Adrenal gland (tissue), 5 donors: ENCODE measurements around the gene ZSCAN10.

Experiments
- CTCF ChIP-seq, 6 experiments: fragments of 450-650 bp in 4 of 6; fragments of 200-600 bp in 2 of 6; sonication (generic) in 1 of 6; IDR thresholded peaks; 1 replicate in 5 of 6; 2 replicates in 1 of 6; pipeline versions ENCODE4 v1.5.1 to v1.8.0; 2016 to 2021; ENCODE audit warnings: antibody characterized with exemption in 6 of 6, mild to moderate bottlenecking in 2 of 6, moderate library complexity in 1 of 6
- POLR2A ChIP-seq, 2 donors: fragments of 450-650 bp; IDR thresholded peaks; one replicate each; pipeline ENCODE4 v1.6.1; 2017; ENCODE audit warnings: antibody characterized with exemption in 2 of 2, mild to moderate bottlenecking in 2 of 2, moderate library complexity in 1 of 2
- donor health status: DM: no; HTN: no; CAD: no.

DNA sequence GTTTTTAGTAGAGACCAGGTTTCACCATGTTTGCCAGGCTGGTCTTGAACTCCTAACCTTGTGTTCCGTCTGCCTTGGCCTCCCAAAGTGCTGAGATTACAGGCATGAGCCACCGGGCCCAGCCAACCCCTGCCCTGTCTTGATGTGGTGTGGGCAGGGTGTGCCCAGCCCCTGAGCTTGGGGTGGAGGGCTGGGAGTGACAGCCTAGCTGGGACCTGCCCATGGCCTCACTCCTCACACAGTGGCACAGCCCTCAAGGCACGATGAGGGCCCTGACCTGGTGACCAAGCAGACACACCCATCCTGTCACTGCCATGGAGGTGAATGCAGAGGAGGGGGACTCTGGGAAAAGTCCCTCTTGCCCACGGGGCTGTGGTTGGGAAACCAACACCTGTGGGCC, 30.6 kb downstream of the ZSCAN10 start:
- TF ChIP-seq CTCF (IDR thresholded peaks at IDR 0.05) (no peak), POLR2A (IDR thresholded peaks at IDR 0.05) (no peak)
